Measurements from ENCODE around the gene PRELID2. TPM values are rescaled to one million over a fixed set of nuclear protein-coding genes. Genes with fewer than 3 reads are reported as not detected.
"Not testable (repeated sequence)": the region's sequence is repeated elsewhere in the genome, so short reads cannot be mapped to it uniquely, and the experiment has no call there.

Gene PRELID2
- total RNA-seq, 1 donor from 2014 or later: 7.1 TPM

- intact Hi-C loops (cut with micrococcal nuclease): no loop called here
- Mint-ChIP-seq H3K9me3 (no peaks in the 10 kb centered on the region), H3K36me3 (ENCODE audit: low read depth) (no peaks in the 10 kb centered on the region), H3K4me1 (ENCODE audit: low read depth) (peaks cover 9% of the 10 kb centered on the region), H3K4me3 (ENCODE audit: low read depth) (no peak overlapping the region), H3K27ac (no peak overlapping the region), H3K27me3 (ENCODE audit: low read depth) (peaks cover 11% of the 10 kb centered on the region)
- no peak for DNase-seq (ENCODE audit: low spot score)
Observed at GRCh38 chr5:145854651-145855258, 19.6 kb upstream of the PRELID2 start.

GRCh38 chr5:145853781-145854376 lies 18.7 kb upstream of the PRELID2 start:
- H3K27ac Mint-ChIP-seq: no peak overlapping the region

GRCh38 chr5:145852990-145853389 lies 17.8 kb upstream of the PRELID2 start:
- no peaks in the 10 kb centered on the region for H3K36me3 Mint-ChIP-seq (ENCODE audit: low read depth)
- H3K4me3 Mint-ChIP-seq (ENCODE audit: low read depth): no peak overlapping the region
- intact Hi-C loops (cut with micrococcal nuclease): no loop called here
- no peak overlapping the region for H3K27ac Mint-ChIP-seq
- peaks cover 12% of the 10 kb centered on the region for H3K27me3 Mint-ChIP-seq (ENCODE audit: low read depth)
- DNase-seq (ENCODE audit: low spot score): no peak
- H3K9me3 Mint-ChIP-seq: no peaks in the 10 kb centered on the region
- peaks cover 9% of the 10 kb centered on the region for H3K4me1 Mint-ChIP-seq (ENCODE audit: low read depth)

More at GRCh38 chr5:145853781-145854376, 18.7 kb upstream of the PRELID2 start:
- intact Hi-C loops (cut with micrococcal nuclease): no loop called here
- Mint-ChIP-seq H3K27me3 (ENCODE audit: low read depth) (peaks cover 12% of the 10 kb centered on the region), H3K4me3 (ENCODE audit: low read depth) (no peak overlapping the region), H3K36me3 (ENCODE audit: low read depth) (no peaks in the 10 kb centered on the region), H3K4me1 (ENCODE audit: low read depth) (peaks cover 9% of the 10 kb centered on the region), H3K9me3 (no peaks in the 10 kb centered on the region)
- no peak for DNase-seq (ENCODE audit: low spot score)

GRCh38 chr5:145848854-145849253 lies 13.7 kb upstream of the PRELID2 start:
- peaks cover 14% of the 10 kb centered on the region for H3K27me3 Mint-ChIP-seq (ENCODE audit: low read depth)
- no peaks in the 10 kb centered on the region for H3K4me1 Mint-ChIP-seq (ENCODE audit: low read depth)
- intact Hi-C loops (cut with micrococcal nuclease): no loop called here
- DNase-seq (ENCODE audit: low spot score): no peak
- H3K4me3 Mint-ChIP-seq (ENCODE audit: low read depth): no peak overlapping the region
- H3K9me3 Mint-ChIP-seq: no peaks in the 10 kb centered on the region
- no peak overlapping the region for H3K27ac Mint-ChIP-seq
- no peaks in the 10 kb centered on the region for H3K36me3 Mint-ChIP-seq (ENCODE audit: low read depth)

- H3K36me3 Mint-ChIP-seq (ENCODE audit: low read depth): no peaks in the 10 kb centered on the region
- no peaks in the 10 kb centered on the region for H3K9me3 Mint-ChIP-seq
- H3K27me3 Mint-ChIP-seq (ENCODE audit: low read depth): peaks cover 15% of the 10 kb centered on the region
- no peak for DNase-seq (ENCODE audit: low spot score)
- H3K4me1 Mint-ChIP-seq (ENCODE audit: low read depth): no peaks in the 10 kb centered on the region
- no peak overlapping the region for H3K4me3 Mint-ChIP-seq (ENCODE audit: low read depth)
- H3K27ac Mint-ChIP-seq: no peak overlapping the region
- intact Hi-C loops (cut with micrococcal nuclease): no loop called here
Observed at GRCh38 chr5:145847499-145848497, 12.7 kb upstream of the PRELID2 start.

- no peaks in the 10 kb centered on the region for H3K36me3 Mint-ChIP-seq (ENCODE audit: low read depth)
- peaks cover 13% of the 10 kb centered on the region for H3K27me3 Mint-ChIP-seq (ENCODE audit: low read depth)
- no peak for DNase-seq (ENCODE audit: low spot score)
- H3K4me3 Mint-ChIP-seq (ENCODE audit: low read depth): no peak overlapping the region
- no peak overlapping the region for H3K27ac Mint-ChIP-seq
- no peaks in the 10 kb centered on the region for H3K9me3 Mint-ChIP-seq
- intact Hi-C loops (cut with micrococcal nuclease): no loop called here
- no peaks in the 10 kb centered on the region for H3K4me1 Mint-ChIP-seq (ENCODE audit: low read depth)
Observed at GRCh38 chr5:145846081-145846480, 10.9 kb upstream of the PRELID2 start.

GRCh38 chr5:145841299-145841698 lies 6.2 kb upstream of the PRELID2 start:
- no peak for DNase-seq (ENCODE audit: low spot score)
- Mint-ChIP-seq H3K27me3 (ENCODE audit: low read depth) (peaks cover 14% of the 10 kb centered on the region), H3K9me3 (no peaks in the 10 kb centered on the region), H3K36me3 (ENCODE audit: low read depth) (no peaks in the 10 kb centered on the region), H3K4me1 (ENCODE audit: low read depth) (peaks cover 4% of the 10 kb centered on the region), H3K4me3 (ENCODE audit: low read depth) (no peak overlapping the region), H3K27ac (no peak overlapping the region)
- intact Hi-C loops (cut with micrococcal nuclease): no loop called here

- no peak for DNase-seq (ENCODE audit: low spot score)
- H3K4me3 Mint-ChIP-seq (ENCODE audit: low read depth): no peak overlapping the region
- intact Hi-C loops (cut with micrococcal nuclease): no loop called here
- peaks cover 9% of the 10 kb centered on the region for H3K27me3 Mint-ChIP-seq (ENCODE audit: low read depth)
- no peak overlapping the region for H3K27ac Mint-ChIP-seq
- H3K9me3 Mint-ChIP-seq: no peaks in the 10 kb centered on the region
- H3K4me1 Mint-ChIP-seq (ENCODE audit: low read depth): peaks cover 7% of the 10 kb centered on the region
- no peaks in the 10 kb centered on the region for H3K36me3 Mint-ChIP-seq (ENCODE audit: low read depth)
Observed at GRCh38 chr5:145840458-145841132, 5.5 kb upstream of the PRELID2 start.

GRCh38 chr5:145838276-145838675 lies 3.1 kb upstream of the PRELID2 start:
- DNase-seq (ENCODE audit: low spot score): no peak
- Mint-ChIP-seq H3K36me3 (ENCODE audit: low read depth) (no peaks in the 10 kb centered on the region), H3K9me3 (no peaks in the 10 kb centered on the region), H3K4me1 (ENCODE audit: low read depth) (peaks cover 14% of the 10 kb centered on the region), H3K4me3 (ENCODE audit: low read depth) (no peak overlapping the region), H3K27ac (no peak overlapping the region), H3K27me3 (ENCODE audit: low read depth) (peaks cover 14% of the 10 kb centered on the region)
- intact Hi-C loops (cut with micrococcal nuclease): loop anchor here (10.0 kb wide), 2 partner anchors 207 to 287 kb away; no protein-coding TSS in a partner anchor

GRCh38 chr5:145836241-145836640 lies 1.1 kb upstream of the PRELID2 start:
- peaks cover 13% of the 10 kb centered on the region for H3K27me3 Mint-ChIP-seq (ENCODE audit: low read depth)
- H3K9me3 Mint-ChIP-seq; DNase-seq (ENCODE audit: low spot score); H3K27ac Mint-ChIP-seq; H3K36me3 Mint-ChIP-seq (ENCODE audit: low read depth): not testable (repeated sequence)
- intact Hi-C loops (cut with micrococcal nuclease): loop anchor here (10.0 kb wide), 2 partner anchors 209 to 289 kb away; no protein-coding TSS in a partner anchor
- H3K4me3 Mint-ChIP-seq (ENCODE audit: low read depth): peak overlapping the region; percentile 73
- peaks cover 16% of the 10 kb centered on the region for H3K4me1 Mint-ChIP-seq (ENCODE audit: low read depth)

GRCh38 chr5:145835848-145836239 lies 702 bp upstream of the PRELID2 start:
- H3K4me1 Mint-ChIP-seq (ENCODE audit: low read depth): peaks cover 18% of the 10 kb centered on the region
- H3K9me3 Mint-ChIP-seq: no peaks in the 10 kb centered on the region
- no peak overlapping the region for H3K27ac Mint-ChIP-seq
- H3K36me3 Mint-ChIP-seq (ENCODE audit: low read depth): no peaks in the 10 kb centered on the region
- DNase-seq (ENCODE audit: low spot score): no peak
- peaks cover 12% of the 10 kb centered on the region for H3K27me3 Mint-ChIP-seq (ENCODE audit: low read depth)
- H3K4me3 Mint-ChIP-seq (ENCODE audit: low read depth): peak overlapping the region; percentile 73
- intact Hi-C loops (cut with micrococcal nuclease): loop anchor here (2.0 to 10.0 kb wide), 3 partner anchors 101 to 289 kb away; partner anchors contain the start of gene SH3RF2

- H3K9me3 Mint-ChIP-seq: no peaks in the 10 kb centered on the region
- intact Hi-C loops (cut with micrococcal nuclease): loop anchor here (2.0 to 10.0 kb wide), 3 partner anchors 102 to 290 kb away; partner anchors contain the start of gene SH3RF2
- H3K4me1 Mint-ChIP-seq (ENCODE audit: low read depth): peaks cover 24% of the 10 kb centered on the region
Observed at GRCh38 chr5:145834554-145834916, 607 bp downstream of the PRELID2 start.

More at GRCh38 chr5:145834554-145834916, 607 bp downstream of the PRELID2 start:
- Mint-ChIP-seq H3K36me3 (ENCODE audit: low read depth) (no peaks in the 10 kb centered on the region), H3K27ac (no peak overlapping the region), H3K4me3 (ENCODE audit: low read depth) (peak overlapping the region; percentile 73), H3K27me3 (ENCODE audit: low read depth) (peaks cover 12% of the 10 kb centered on the region)
- DNase-seq (ENCODE audit: low spot score): no peak
